Sigmoid colon (tissue), 4 donors: ENCODE measurements around the gene PMM2.

Experiments
- EP300 ChIP-seq, 4 donors: sonication (generic); formaldehyde crosslinking; IDR thresholded peaks; one replicate each; pipeline ENCODE4 v1.6.1; 2017; ENCODE audit warnings: antibody characterized with exemption in 4 of 4
- POLR2A ChIP-seq, 2 donors: fragments of 450-650 bp; IDR thresholded peaks; one replicate each; pipeline ENCODE4 v1.6.1; 2016; ENCODE audit warnings: antibody characterized with exemption in 2 of 2, mild to moderate bottlenecking in 2 of 2, moderate library complexity in 2 of 2

GRCh38 chr16:8850279-8850885 is 52.7 kb downstream of the PMM2 start:
- TF ChIP-seq EP300 (IDR thresholded peaks at IDR 0.05) (no peak), POLR2A (IDR thresholded peaks at IDR 0.05) (no peak)
